SK-N-SH (cell line): ENCODE results near the gene DDAH2.

Experiments
- CTCF ChIP-seq: fragments of 200-600 bp; sonication (generic); IDR thresholded peaks from 2 replicates; pipeline ENCODE4 v1.6.1; 2017; ENCODE audit warnings: antibody characterized with exemption, mild to moderate bottlenecking, moderate library complexity
- EP300 ChIP-seq, 2 experiments: IDR thresholded peaks; 2 replicates each; pipeline versions ENCODE4 v1.4.0 to v1.6.1; 2012; ENCODE audit warnings: borderline replicate concordance in 1 of 2, low read depth in 1 of 2, low read length in 1 of 2
- FOSL2 ChIP-seq: IDR thresholded peaks from 2 replicates; pipeline ENCODE4 v1.4.0; 2012; ENCODE audit warnings: low read depth, mild to moderate bottlenecking, moderate library complexity, borderline replicate concordance
- NFIC ChIP-seq: IDR thresholded peaks from 2 replicates; pipeline ENCODE4 v1.4.0; 2012; ENCODE audit warnings: borderline replicate concordance
- POLR2AphosphoS5 ChIP-seq: IDR thresholded peaks from 2 replicates; pipeline ENCODE4 v1.6.1; 2012; ENCODE audit warnings: low read depth, low read length
- TF ChIP-seq, protein P1 (sequence below): IDR thresholded peaks from 2 replicates; pipeline ENCODE4 v1.6.1; 2012; ENCODE audit warnings: mild to moderate bottlenecking, low read depth, low read length, moderate library complexity
- TF ChIP-seq, protein P2 (sequence below): IDR thresholded peaks from 2 replicates; pipeline ENCODE4 v1.4.0; 2012; ENCODE audit warnings: low read depth, borderline replicate concordance

- TF ChIP-seq NFIC (no peak), EP300 (IDR thresholded peaks at IDR 0.05; ENCODE audit: borderline replicate concordance in 1 of 2, low read depth in 1 of 2, low read length in 1 of 2) (peak in 1 of 2 experiments; percentile 28; a peak in 2 of 4 replicates), CTCF (no peak), FOSL2 (no peak), POLR2AphosphoS5 (peak; percentile 83)
- TF ChIP-seq, protein P1, sequence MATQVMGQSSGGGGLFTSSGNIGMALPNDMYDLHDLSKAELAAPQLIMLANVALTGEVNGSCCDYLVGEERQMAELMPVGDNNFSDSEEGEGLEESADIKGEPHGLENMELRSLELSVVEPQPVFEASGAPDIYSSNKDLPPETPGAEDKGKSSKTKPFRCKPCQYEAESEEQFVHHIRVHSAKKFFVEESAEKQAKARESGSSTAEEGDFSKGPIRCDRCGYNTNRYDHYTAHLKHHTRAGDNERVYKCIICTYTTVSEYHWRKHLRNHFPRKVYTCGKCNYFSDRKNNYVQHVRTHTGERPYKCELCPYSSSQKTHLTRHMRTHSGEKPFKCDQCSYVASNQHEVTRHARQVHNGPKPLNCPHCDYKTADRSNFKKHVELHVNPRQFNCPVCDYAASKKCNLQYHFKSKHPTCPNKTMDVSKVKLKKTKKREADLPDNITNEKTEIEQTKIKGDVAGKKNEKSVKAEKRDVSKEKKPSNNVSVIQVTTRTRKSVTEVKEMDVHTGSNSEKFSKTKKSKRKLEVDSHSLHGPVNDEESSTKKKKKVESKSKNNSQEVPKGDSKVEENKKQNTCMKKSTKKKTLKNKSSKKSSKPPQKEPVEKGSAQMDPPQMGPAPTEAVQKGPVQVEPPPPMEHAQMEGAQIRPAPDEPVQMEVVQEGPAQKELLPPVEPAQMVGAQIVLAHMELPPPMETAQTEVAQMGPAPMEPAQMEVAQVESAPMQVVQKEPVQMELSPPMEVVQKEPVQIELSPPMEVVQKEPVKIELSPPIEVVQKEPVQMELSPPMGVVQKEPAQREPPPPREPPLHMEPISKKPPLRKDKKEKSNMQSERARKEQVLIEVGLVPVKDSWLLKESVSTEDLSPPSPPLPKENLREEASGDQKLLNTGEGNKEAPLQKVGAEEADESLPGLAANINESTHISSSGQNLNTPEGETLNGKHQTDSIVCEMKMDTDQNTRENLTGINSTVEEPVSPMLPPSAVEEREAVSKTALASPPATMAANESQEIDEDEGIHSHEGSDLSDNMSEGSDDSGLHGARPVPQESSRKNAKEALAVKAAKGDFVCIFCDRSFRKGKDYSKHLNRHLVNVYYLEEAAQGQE, result peak; percentile 57; the same call in 1 of the 2 replicates
- TF ChIP-seq, protein P2, sequence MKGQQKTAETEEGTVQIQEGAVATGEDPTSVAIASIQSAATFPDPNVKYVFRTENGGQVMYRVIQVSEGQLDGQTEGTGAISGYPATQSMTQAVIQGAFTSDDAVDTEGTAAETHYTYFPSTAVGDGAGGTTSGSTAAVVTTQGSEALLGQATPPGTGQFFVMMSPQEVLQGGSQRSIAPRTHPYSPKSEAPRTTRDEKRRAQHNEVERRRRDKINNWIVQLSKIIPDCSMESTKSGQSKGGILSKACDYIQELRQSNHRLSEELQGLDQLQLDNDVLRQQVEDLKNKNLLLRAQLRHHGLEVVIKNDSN, result no peak
Measured at GRCh38 chr6:31702819-31703716, 26.0 kb downstream of the DDAH2 start, which contains the start of gene ABHD16A.
